Panc1 (cell line): ENCODE measurements around the gene S100P.

Source experiments
- CTCF ChIP-seq: fragments of 450-650 bp; IDR thresholded peaks from 2 replicates; pipeline ENCODE4 v1.5.1; 2017; ENCODE audit warnings: mild to moderate bottlenecking
- POLR2AphosphoS5 ChIP-seq: IDR thresholded peaks from 2 replicates; pipeline ENCODE4 v1.6.1; 2012; ENCODE audit warnings: mild to moderate bottlenecking, low read depth, low read length, moderate library complexity
- SIN3A ChIP-seq: IDR thresholded peaks from 2 replicates; pipeline ENCODE4 v1.6.1; 2012; ENCODE audit warnings: low read depth, mild to moderate bottlenecking, low read length, moderate library complexity, borderline replicate concordance; ENCODE audit not compliant: insufficient read depth

GRCh38 chr4:6655924-6656323, 37.8 kb upstream of the S100P start:
- TF ChIP-seq SIN3A (no peak), POLR2AphosphoS5 (no peak), CTCF (no peak)
